Hepatocyte (in vitro differentiated cells): ENCODE data around the gene HTR2A.

Experiments used
- EZH2 ChIP-seq: fragments of 200-600 bp; sonication (generic); IDR thresholded peaks from 2 replicates; pipeline ENCODE4 v1.6.1; 2016; ENCODE audit warnings: antibody characterized with exemption, mild to moderate bottlenecking, borderline replicate concordance
- TF ChIP-seq, protein P1 (sequence below): fragments of 200-600 bp; sonication (generic); IDR thresholded peaks from 2 replicates; pipeline ENCODE4 v1.5.1; 2016; ENCODE audit warnings: antibody characterized with exemption, mild to moderate bottlenecking; ENCODE audit not compliant: poor library complexity

DNA sequence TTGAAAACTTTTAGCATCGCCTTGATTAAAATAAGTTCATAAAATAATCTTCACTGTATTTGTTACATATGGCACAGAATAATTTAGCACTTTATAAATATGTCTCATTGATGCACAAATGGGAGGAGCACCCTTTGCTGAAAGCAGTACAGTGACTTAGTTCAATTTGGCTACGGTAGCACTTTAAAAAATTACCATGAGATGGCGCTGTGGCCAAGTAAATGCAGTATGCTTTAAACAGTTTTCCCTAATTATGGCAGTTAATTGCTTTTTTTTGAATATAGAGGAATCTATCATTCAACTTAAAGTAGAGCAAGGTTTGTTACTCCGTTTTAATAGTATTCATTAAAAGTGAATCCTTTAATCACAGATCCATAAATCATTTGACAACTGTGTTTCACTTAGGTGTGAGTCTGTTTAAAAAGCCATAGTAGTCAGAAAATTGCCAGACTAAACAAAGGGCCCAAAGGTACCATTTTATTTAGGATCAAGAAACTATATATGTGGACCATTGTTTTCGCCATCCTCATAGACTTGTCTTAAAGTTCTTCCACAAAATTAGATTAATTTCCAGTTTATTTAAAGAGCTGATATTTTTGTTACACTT lies 65.2 kb downstream of the HTR2A start:
- no peak for TF ChIP-seq EZH2
- TF ChIP-seq, protein P1, sequence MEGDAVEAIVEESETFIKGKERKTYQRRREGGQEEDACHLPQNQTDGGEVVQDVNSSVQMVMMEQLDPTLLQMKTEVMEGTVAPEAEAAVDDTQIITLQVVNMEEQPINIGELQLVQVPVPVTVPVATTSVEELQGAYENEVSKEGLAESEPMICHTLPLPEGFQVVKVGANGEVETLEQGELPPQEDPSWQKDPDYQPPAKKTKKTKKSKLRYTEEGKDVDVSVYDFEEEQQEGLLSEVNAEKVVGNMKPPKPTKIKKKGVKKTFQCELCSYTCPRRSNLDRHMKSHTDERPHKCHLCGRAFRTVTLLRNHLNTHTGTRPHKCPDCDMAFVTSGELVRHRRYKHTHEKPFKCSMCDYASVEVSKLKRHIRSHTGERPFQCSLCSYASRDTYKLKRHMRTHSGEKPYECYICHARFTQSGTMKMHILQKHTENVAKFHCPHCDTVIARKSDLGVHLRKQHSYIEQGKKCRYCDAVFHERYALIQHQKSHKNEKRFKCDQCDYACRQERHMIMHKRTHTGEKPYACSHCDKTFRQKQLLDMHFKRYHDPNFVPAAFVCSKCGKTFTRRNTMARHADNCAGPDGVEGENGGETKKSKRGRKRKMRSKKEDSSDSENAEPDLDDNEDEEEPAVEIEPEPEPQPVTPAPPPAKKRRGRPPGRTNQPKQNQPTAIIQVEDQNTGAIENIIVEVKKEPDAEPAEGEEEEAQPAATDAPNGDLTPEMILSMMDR, result peak; percentile 90
